Glutamatergic neuron (in vitro differentiated cells): Measurements from ENCODE around the gene XRRA1. TPM values are rescaled to one million over a fixed set of nuclear protein-coding genes. Genes with fewer than 3 reads are reported as not detected.

Experiments used
- DNase-seq: peaks from one replicate; pipeline ENCODE4 v3.0.0; 2022
- H3K27ac Mint-ChIP-seq: one replicate; pipeline ENCODE4 v1.8.0; 2020; ENCODE audit warnings: mild to moderate bottlenecking, mixed read lengths, inconsistent platforms; ENCODE audit not compliant: unreplicated experiment
- H3K27me3 Mint-ChIP-seq: one replicate; pipeline ENCODE4 v1.8.0; 2020; ENCODE audit warnings: mild to moderate bottlenecking, moderate library complexity, mixed read lengths, inconsistent platforms; ENCODE audit not compliant: unreplicated experiment
- H3K36me3 Mint-ChIP-seq: one replicate; pipeline ENCODE4 v1.8.0; 2020; ENCODE audit warnings: mild to moderate bottlenecking, mixed read lengths, inconsistent platforms; ENCODE audit not compliant: unreplicated experiment
- H3K4me1 Mint-ChIP-seq: one replicate; pipeline ENCODE4 v1.8.0; 2020; ENCODE audit warnings: mild to moderate bottlenecking, low read depth, mixed read lengths, inconsistent platforms; ENCODE audit not compliant: unreplicated experiment
- H3K4me3 Mint-ChIP-seq: one replicate; pipeline ENCODE4 v1.8.0; 2020; ENCODE audit warnings: mild to moderate bottlenecking, mixed read lengths, inconsistent platforms; ENCODE audit not compliant: unreplicated experiment
- H3K9me3 Mint-ChIP-seq: one replicate; pipeline ENCODE4 v1.8.0; 2020; ENCODE audit warnings: mild to moderate bottlenecking, moderate library complexity, mixed read lengths, inconsistent platforms; ENCODE audit not compliant: unreplicated experiment
- total RNA-seq: library from RNA; stranded (reverse); fragmentation: NEBNext Ultra II Directional; extraction: Animal tissue kit (Norgen Biotek cat#: 25700); gene quantifications from one replicate; pipeline ENCODE4 v1.2.1, GENCODE V29; 2021; ENCODE audit not compliant: unreplicated experiment
- TF ChIP-seq, protein P1 (sequence below): fragments of 200-600 bp; sonication (generic); IDR thresholded peaks from one replicate; pipeline ENCODE4 v1.5.0; 2021; ENCODE audit not compliant: partially characterized antibody, unreplicated experiment

Gene XRRA1
- total RNA-seq, 1 donor from 2014 or later, result 8.6 TPM

DNA sequence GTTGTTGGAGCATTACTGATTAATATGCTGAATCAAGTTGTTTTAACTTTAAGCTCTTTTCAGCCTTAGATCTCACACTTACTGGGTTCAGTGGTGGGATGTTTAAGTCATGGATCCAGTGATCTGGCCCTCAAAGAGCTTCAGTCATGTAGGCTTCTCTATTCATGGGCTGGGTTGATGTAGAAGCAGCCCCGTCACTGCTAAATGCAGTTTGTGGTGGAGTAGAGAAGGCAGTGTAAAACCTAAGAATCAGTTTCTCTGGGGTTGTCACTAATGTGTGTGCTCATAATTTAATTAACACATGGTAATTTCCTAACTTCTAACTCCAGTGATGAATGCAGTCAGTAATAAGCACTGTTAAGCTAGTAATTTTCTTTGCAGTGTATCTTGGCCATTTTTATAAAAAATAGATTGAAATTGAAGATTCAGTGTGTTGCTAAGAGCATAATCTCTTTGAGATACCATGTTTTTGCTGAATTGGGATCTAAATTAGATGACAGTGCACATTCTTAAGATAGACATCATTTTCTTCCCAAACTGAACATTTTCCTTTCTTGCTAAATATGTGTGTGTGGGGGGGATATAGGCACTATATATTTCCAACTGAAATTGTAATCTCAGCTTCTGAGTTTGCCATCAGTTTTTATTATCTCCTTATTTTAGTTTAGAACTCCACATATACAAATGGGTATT is 9.2 kb upstream of the XRRA1 start:
- no peak overlapping the region for H3K4me3 Mint-ChIP-seq
- no peaks in the 10 kb centered on the region for H3K27me3 Mint-ChIP-seq
- TF ChIP-seq, protein P1, sequence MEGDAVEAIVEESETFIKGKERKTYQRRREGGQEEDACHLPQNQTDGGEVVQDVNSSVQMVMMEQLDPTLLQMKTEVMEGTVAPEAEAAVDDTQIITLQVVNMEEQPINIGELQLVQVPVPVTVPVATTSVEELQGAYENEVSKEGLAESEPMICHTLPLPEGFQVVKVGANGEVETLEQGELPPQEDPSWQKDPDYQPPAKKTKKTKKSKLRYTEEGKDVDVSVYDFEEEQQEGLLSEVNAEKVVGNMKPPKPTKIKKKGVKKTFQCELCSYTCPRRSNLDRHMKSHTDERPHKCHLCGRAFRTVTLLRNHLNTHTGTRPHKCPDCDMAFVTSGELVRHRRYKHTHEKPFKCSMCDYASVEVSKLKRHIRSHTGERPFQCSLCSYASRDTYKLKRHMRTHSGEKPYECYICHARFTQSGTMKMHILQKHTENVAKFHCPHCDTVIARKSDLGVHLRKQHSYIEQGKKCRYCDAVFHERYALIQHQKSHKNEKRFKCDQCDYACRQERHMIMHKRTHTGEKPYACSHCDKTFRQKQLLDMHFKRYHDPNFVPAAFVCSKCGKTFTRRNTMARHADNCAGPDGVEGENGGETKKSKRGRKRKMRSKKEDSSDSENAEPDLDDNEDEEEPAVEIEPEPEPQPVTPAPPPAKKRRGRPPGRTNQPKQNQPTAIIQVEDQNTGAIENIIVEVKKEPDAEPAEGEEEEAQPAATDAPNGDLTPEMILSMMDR, result no peak
- H3K4me1 Mint-ChIP-seq, result peaks cover 9% of the 10 kb centered on the region
- H3K9me3 Mint-ChIP-seq, result no peaks in the 10 kb centered on the region
- no peak overlapping the region for H3K27ac Mint-ChIP-seq
- no peak for DNase-seq
- H3K36me3 Mint-ChIP-seq, result no peaks in the 10 kb centered on the region

GRCh38 chr11:74956397-74957015 is 7.6 kb upstream of the XRRA1 start:
- Mint-ChIP-seq H3K36me3 (no peaks in the 10 kb centered on the region), H3K27ac (no peak overlapping the region), H3K9me3 (peaks cover 1% of the 10 kb centered on the region), H3K4me1 (peaks cover 13% of the 10 kb centered on the region), H3K27me3 (no peaks in the 10 kb centered on the region), H3K4me3 (no peak overlapping the region)
- TF ChIP-seq, protein P1, result no peak
- DNase-seq, result no peak

DNA sequence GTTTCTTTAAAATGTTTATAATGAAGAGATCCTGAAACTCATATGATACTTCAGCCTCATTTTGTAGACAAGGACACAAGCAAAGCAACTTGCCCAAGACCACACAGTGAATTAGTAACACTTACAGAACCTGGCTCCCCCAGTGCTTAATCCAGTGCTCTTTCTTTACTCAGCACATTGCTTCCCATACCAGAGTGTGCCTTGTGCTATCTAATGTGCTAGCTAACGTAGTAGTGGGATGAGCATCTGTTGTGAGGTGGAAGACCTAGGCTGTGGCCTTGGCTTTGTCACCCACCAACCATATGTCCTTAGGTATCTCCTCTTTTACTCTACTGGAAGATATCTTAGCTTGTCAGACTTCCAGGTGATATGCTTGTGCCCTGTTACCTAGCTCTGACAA is 5.3 kb upstream of the XRRA1 start:
- TF ChIP-seq, protein P1, result no peak
- Mint-ChIP-seq H3K27ac (no peak overlapping the region), H3K27me3 (peaks cover 6% of the 10 kb centered on the region), H3K36me3 (no peaks in the 10 kb centered on the region), H3K4me3 (no peak overlapping the region), H3K4me1 (peaks cover 18% of the 10 kb centered on the region), H3K9me3 (peaks cover 4% of the 10 kb centered on the region)
- DNase-seq, result no peak

DNA sequence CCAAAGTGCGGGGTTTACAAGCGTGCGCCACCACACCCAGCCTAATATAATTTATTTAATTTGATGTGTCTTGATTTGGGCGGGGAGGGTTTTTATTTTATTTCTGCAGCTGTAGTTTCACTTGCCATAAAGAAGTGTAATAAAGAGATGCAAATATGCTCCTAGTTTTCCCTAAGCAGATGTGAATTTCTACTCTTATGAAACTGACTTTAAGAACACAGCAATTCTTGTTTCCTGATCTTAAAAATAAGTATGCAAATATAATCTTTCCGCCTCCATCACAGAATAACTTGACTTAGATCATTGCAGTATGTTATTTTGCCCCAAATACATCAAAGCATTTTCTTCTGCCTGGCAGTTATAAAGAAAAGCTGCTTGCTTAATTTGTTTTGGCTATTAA is 4.6 kb upstream of the XRRA1 start:
- H3K4me3 Mint-ChIP-seq, result no peak overlapping the region
- no peak for DNase-seq
- peaks cover 9% of the 10 kb centered on the region for H3K27me3 Mint-ChIP-seq
- no peaks in the 10 kb centered on the region for H3K36me3 Mint-ChIP-seq
- peaks cover 4% of the 10 kb centered on the region for H3K9me3 Mint-ChIP-seq
- TF ChIP-seq, protein P1, result no peak
- H3K27ac Mint-ChIP-seq, result no peak overlapping the region
- peaks cover 14% of the 10 kb centered on the region for H3K4me1 Mint-ChIP-seq

- Mint-ChIP-seq H3K27me3 (peaks cover 9% of the 10 kb centered on the region), H3K36me3 (no peaks in the 10 kb centered on the region), H3K27ac (no peak overlapping the region), H3K4me3 (no peak overlapping the region), H3K9me3 (peaks cover 4% of the 10 kb centered on the region), H3K4me1 (peaks cover 14% of the 10 kb centered on the region)
- DNase-seq, result no peak
- TF ChIP-seq, protein P1, result no peak
Measured at GRCh38 chr11:74952752-74953151, 3.9 kb upstream of the XRRA1 start.
